SH-SY5Y (cell line): ENCODE data around the gene ADAM12.

Experiments
- GATA2 ChIP-seq: IDR thresholded peaks from 2 replicates; pipeline ENCODE4 v1.6.1; 2011; ENCODE audit warnings: mild to moderate bottlenecking, low read depth, low read length
- GATA3 ChIP-seq: IDR thresholded peaks from 2 replicates; pipeline ENCODE4 v1.6.1; 2011; ENCODE audit warnings: low read depth, mild to moderate bottlenecking, low read length, moderate library complexity

GRCh38 chr10:126235091-126235978, 152.9 kb downstream of the ADAM12 start:
- no peak for TF ChIP-seq GATA3
- TF ChIP-seq GATA2, result no peak
